HepG2 (cell line): ENCODE results near the gene PAFAH1B1. TPM values are rescaled to one million over a fixed set of nuclear protein-coding genes. Genes with fewer than 3 reads are reported as not detected.

Experiments used
- ATF4 ChIP-seq, 2 experiments: fragments of 450-650 bp in 1 of 2; sonication (generic) in 1 of 2; formaldehyde crosslinking; IDR thresholded peaks; 2 replicates each; pipeline versions ENCODE4 v1.5.0 to v1.8.0; 2020 to 2022; ENCODE audit warnings: mild to moderate bottlenecking in 1 of 2, missing genetic modification reagents in 1 of 2
- CREM ChIP-seq, 2 experiments: sonication (generic) in 1 of 2; formaldehyde crosslinking in 1 of 2; IDR thresholded peaks; 2 replicates each; pipeline versions ENCODE4 v1.4.0 to v1.6.1; 2016 to 2020; ENCODE audit warnings: antibody characterized with exemption in 1 of 2, mild to moderate bottlenecking in 1 of 2, missing genetic modification reagents in 1 of 2
- EED ChIP-seq: sonication (generic); formaldehyde crosslinking; IDR thresholded peaks from 2 replicates; pipeline ENCODE4 v1.5.0; 2020; ENCODE audit warnings: mild to moderate bottlenecking, missing genetic modification reagents
- FOXC1 ChIP-seq: sonication (generic); formaldehyde crosslinking; IDR thresholded peaks from 2 replicates; pipeline ENCODE4 v1.8.0; 2022; ENCODE audit warnings: mild to moderate bottlenecking, missing genetic modification reagents, borderline replicate concordance
- IKZF1 ChIP-seq: fragments of 450-650 bp; IDR thresholded peaks from 2 replicates; pipeline ENCODE4 v1.7.1; 2016
- KLF16 ChIP-seq, 2 experiments: sonication (generic) in 1 of 2; formaldehyde crosslinking in 1 of 2; IDR thresholded peaks; 2 replicates each; pipeline versions ENCODE4 v1.6.1 to v1.8.0; 2016 to 2023; ENCODE audit warnings: missing genetic modification reagents in 2 of 2, missing compliant biosample characterization in 1 of 2
- MED8 ChIP-seq: sonication (generic); formaldehyde crosslinking; IDR thresholded peaks from 2 replicates; pipeline ENCODE4 v1.8.1; 2023; ENCODE audit warnings: mild to moderate bottlenecking, missing genetic modification reagents; ENCODE audit not compliant: insufficient replicate concordance
- MIER3 ChIP-seq: IDR thresholded peaks from 2 replicates; pipeline ENCODE4 v1.6.1; 2016; ENCODE audit warnings: missing compliant biosample characterization, borderline replicate concordance
- NR3C1 ChIP-seq: sonication (generic); formaldehyde crosslinking; IDR thresholded peaks from 2 replicates; pipeline ENCODE4 v1.4.0; 2020; ENCODE audit warnings: missing genetic modification reagents
- PHB2 ChIP-seq: fragments of 450-650 bp; IDR thresholded peaks from 2 replicates; pipeline ENCODE4 v1.6.1; 2018; ENCODE audit not compliant: partially characterized antibody
- SIN3B ChIP-seq: fragments of 150-350 bp; IDR thresholded peaks from 2 replicates; pipeline ENCODE4 v1.6.1; 2014; ENCODE audit warnings: low read length
- SOX6 ChIP-seq, 2 experiments: fragments of 450-650 bp in 1 of 2; sonication (generic) in 1 of 2; formaldehyde crosslinking in 1 of 2; IDR thresholded peaks; 2 replicates each; pipeline versions ENCODE4 v1.4.0 to v1.6.1; 2017 to 2020; ENCODE audit warnings: antibody characterized with exemption in 1 of 2, mild to moderate bottlenecking in 1 of 2, missing genetic modification reagents in 1 of 2
- U2AF1 ChIP-seq: fragments of 200-400 bp; formaldehyde crosslinking; optimal IDR thresholded peaks from 2 replicates; pipeline ENCODE3; 2017; ENCODE audit warnings: mild to moderate bottlenecking, low read depth, low read length
- ZBTB14 ChIP-seq: sonication (generic); formaldehyde crosslinking; IDR thresholded peaks from 2 replicates; pipeline ENCODE4 v1.4.0; 2020; ENCODE audit warnings: missing genetic modification reagents
- ZBTB42 ChIP-seq: sonication (generic); formaldehyde crosslinking; IDR thresholded peaks from 2 replicates; pipeline ENCODE4 v1.5.0; 2020; ENCODE audit warnings: mild to moderate bottlenecking, missing genetic modification reagents
- ZNF318 ChIP-seq: sonication (generic); formaldehyde crosslinking; IDR thresholded peaks from 2 replicates; pipeline ENCODE4 v1.4.0; 2020; ENCODE audit warnings: mild to moderate bottlenecking, missing genetic modification reagents
- ZNF326 ChIP-seq: sonication (generic); formaldehyde crosslinking; IDR thresholded peaks from 2 replicates; pipeline ENCODE4 v1.4.0; 2020; ENCODE audit warnings: missing genetic modification reagents, borderline replicate concordance
- ZNF569 ChIP-seq: sonication (generic); formaldehyde crosslinking; IDR thresholded peaks from 2 replicates; pipeline ENCODE4 v1.5.0; 2020; ENCODE audit warnings: mild to moderate bottlenecking, missing genetic modification reagents, moderate library complexity, borderline replicate concordance
- ZNF670 ChIP-seq: sonication (generic); formaldehyde crosslinking; IDR thresholded peaks from 2 replicates; pipeline ENCODE4 v1.8.0; 2022; ENCODE audit warnings: mild to moderate bottlenecking, missing genetic modification reagents, borderline replicate concordance
- ZNF724P ChIP-seq: sonication (generic); formaldehyde crosslinking; IDR thresholded peaks from 2 replicates; pipeline ENCODE4 v1.8.0; 2022; ENCODE audit warnings: missing genetic modification reagents, borderline replicate concordance
- ZNF879 ChIP-seq: sonication (generic); formaldehyde crosslinking; IDR thresholded peaks from 2 replicates; pipeline ENCODE4 v1.8.1; 2023; ENCODE audit warnings: missing genetic modification reagents
- polyA plus RNA-seq, 8 experiments: library from polyadenylated mRNA; depleted of rRNA in 3 of 8; stranded (reverse) in 7 of 8; unstranded in 1 of 8; fragments of >200 nt; fragmentation: Illumina TruSeq in 4 of 8; extraction: Trizol in 4 of 8; gene quantifications; 2 replicates each; pipeline versions ENCODE4 v1.2.1 to v1.2.3, GENCODE V29; 2011 to 2016; ENCODE audit warnings: low read depth in 4 of 8, missing spikeins in 1 of 8, mixed read lengths in 1 of 8; ENCODE audit not compliant: insufficient read depth in 1 of 8
- total RNA-seq, 5 experiments: library from RNA; depleted of rRNA; stranded (reverse); fragments of >200 nt; fragmentation: Illumina TruSeq; extraction: Trizol; gene quantifications; 2 replicates each; pipeline ENCODE4 v1.2.3, GENCODE V29; 2016; ENCODE audit warnings: low read depth in 1 of 5

The PAFAH1B1 gene
- total and polyA plus RNA-seq, 2 of the 13 experiments (the other 11 are each of a cell fraction or from before 2014, with no cell fraction given) = 46.0 to 64.9 TPM

GRCh38 chr17:2564877-2565276 lies 28.6 kb upstream of the PAFAH1B1 start (continued):
- no peak for TF ChIP-seq KLF16 (CRISPR knock-in tag; IDR thresholded peaks at IDR 0.05)
- TF ChIP-seq ZBTB14 = no peak
- no peak for TF ChIP-seq IKZF1
- TF ChIP-seq ZNF326 (CRISPR knock-in tag) = no peak
- peak in 1 of 2 experiments; percentile 55; a peak in 1 of 4 replicates for TF ChIP-seq ATF4 (CRISPR knock-in tag; IDR thresholded peaks at IDR 0.05)
- TF ChIP-seq ZNF569 (CRISPR knock-in tag) = no peak
- no peak for TF ChIP-seq PHB2
- no peak for TF ChIP-seq SIN3B
- no peak for TF ChIP-seq FOXC1 (CRISPR knock-in tag)
- TF ChIP-seq U2AF1 = no peak
- no peak for TF ChIP-seq ZNF724P
- TF ChIP-seq SOX6 (IDR thresholded peaks at IDR 0.05) = no peak
- peak; percentile 88 for TF ChIP-seq SOX6 (CRISPR knock-in tag; IDR thresholded peaks at IDR 0.05)
- no peak for TF ChIP-seq MIER3 (CRISPR knock-in tag)
- TF ChIP-seq NR3C1 (CRISPR knock-in tag) = no peak
- no peak for TF ChIP-seq ZNF670 (CRISPR knock-in tag)
- TF ChIP-seq ZBTB42 (CRISPR knock-in tag) = no peak
- no peak for TF ChIP-seq CREM (IDR thresholded peaks at IDR 0.05)
- TF ChIP-seq CREM (CRISPR knock-in tag; IDR thresholded peaks at IDR 0.05) = no peak
- no peak for TF ChIP-seq ZNF318
- no peak for TF ChIP-seq ZNF879 (CRISPR knock-in tag)
- no peak for TF ChIP-seq EED (CRISPR knock-in tag)
- no peak for TF ChIP-seq MED8
